Measurements from ENCODE around the gene LONP1. TPM values are rescaled to one million over a fixed set of nuclear protein-coding genes. Genes with fewer than 3 reads are reported as not detected.

LONP1 gene
- total and polyA plus RNA-seq, 2 of the 8 experiments (the other 6 are each of a cell fraction or from before 2014, with no cell fraction given) = 98.1 to 117 TPM

GRCh38 chr19:5687360-5688198, 32.4 kb downstream of the LONP1 start (continued):
- TF ChIP-seq SP2 (IDR thresholded peaks at IDR 0.05; ENCODE audit: low read length) (no peak), CHD2 (IDR thresholded peaks at IDR 0.05; ENCODE audit: low read length) (no peak), GABPA (IDR thresholded peaks at IDR 0.05; ENCODE audit: borderline replicate concordance, insufficient read depth, low read length) (no peak), POLR2AphosphoS5 (IDR thresholded peaks at IDR 0.05; ENCODE audit: low read depth, low read length) (no peak), HDAC6 (IDR thresholded peaks at IDR 0.05; ENCODE audit: low read depth, low read length) (no peak), CTCF (IDR thresholded peaks at IDR 0.05; ENCODE audit: control extremely low read depth in 1 of 3, insufficient read depth in 1 of 3, low read depth in 1 of 3, low read length in 3 of 3) (no peak), TAF7 (optimal IDR thresholded peaks at IDR 0.05; ENCODE audit: borderline replicate concordance, low read depth, low read length) (no peak), SIX5 (IDR thresholded peaks at IDR 0.05; ENCODE audit: low read depth, low read length) (no peak), SUZ12 (IDR thresholded peaks at IDR 0.05; ENCODE audit: low read length) (no peak), CTBP2 (IDR thresholded peaks at IDR 0.05; ENCODE audit: borderline replicate concordance, insufficient read depth, insufficient read length, low read length) (no peak)

All from H1 (cell line).